CD4-positive, alpha-beta T cell treated with Interleukin-17A for 1 hour (primary cell): ENCODE results near the gene STXBP1.
A peak's percentile ranks its signal among the peaks of the same experiment; 100 is the strongest.

ENCODE experiments used
- DNase-seq: peaks from one replicate; pipeline ENCODE4 v3.0.0-alpha.2; 2020

STXBP1 gene

GRCh38 chr9:127694890-127695720, 83.0 kb downstream of the STXBP1 start:
- no peak for DNase-seq

GRCh38 chr9:127697575-127697974, 85.5 kb downstream of the STXBP1 start:
- DNase-seq, result no peak

- no peak for DNase-seq
Measured at GRCh38 chr9:127698386-127698785, 86.3 kb downstream of the STXBP1 start.

GRCh38 chr9:127698985-127699670, 87.1 kb downstream of the STXBP1 start:
- peak; percentile 93 for DNase-seq

- DNase-seq, result no peak
Measured at GRCh38 chr9:127700140-127700539, 88.1 kb downstream of the STXBP1 start.

GRCh38 chr9:127700594-127701255, 88.6 kb downstream of the STXBP1 start:
- no peak for DNase-seq

GRCh38 chr9:127703289-127703946, 91.3 kb downstream of the STXBP1 start:
- DNase-seq, result no peak

- DNase-seq, result no peak
Measured at GRCh38 chr9:127705577-127706379, 93.7 kb downstream of the STXBP1 start.

GRCh38 chr9:127706836-127707241, 94.8 kb downstream of the STXBP1 start, which contains the start of gene CFAP157:
Gene CFAP157 (plus strand): TSS chr9:127706988. CDS start chr9:127707032, 44 bp downstream.
- DNase-seq, result no peak

GRCh38 chr9:127707766-127708165, 95.7 kb downstream of the STXBP1 start:
- DNase-seq, result peak; percentile 74

- DNase-seq, result no peak
Measured at GRCh38 chr9:127708952-127709587, 97.0 kb downstream of the STXBP1 start.

- DNase-seq, result no peak
Measured at GRCh38 chr9:127710204-127710783, 98.2 kb downstream of the STXBP1 start.

GRCh38 chr9:127711226-127711701, 99.2 kb downstream of the STXBP1 start:
- peak; percentile 19 for DNase-seq

- DNase-seq, result no peak
Measured at GRCh38 chr9:127711831-127712274, 99.8 kb downstream of the STXBP1 start.

- DNase-seq, result no peak
Measured at GRCh38 chr9:127712371-127712770, 100.3 kb downstream of the STXBP1 start.

- DNase-seq, result no peak
Measured at GRCh38 chr9:127712867-127713266, 100.8 kb downstream of the STXBP1 start.

- no peak for DNase-seq
Measured at GRCh38 chr9:127714020-127714750, 102.1 kb downstream of the STXBP1 start.

GRCh38 chr9:127714951-127715469, 102.9 kb downstream of the STXBP1 start:
- DNase-seq, result peak; percentile 16

- peak; percentile 95 for DNase-seq
Measured at GRCh38 chr9:127715470-127716337, 103.6 kb downstream of the STXBP1 start, which contains the start of the genes PTRH1 and TTC16. Gene PTRH1 (minus strand): TSS chr9:127715663. CDS start chr9:127715639, 24 bp downstream. Gene TTC16 (plus strand): TSS chr9:127716079. CDS start chr9:127716146, 67 bp downstream.
